H9 (cell line): Measurements from ENCODE around the gene SHMT2. TPM values are rescaled to one million over a fixed set of nuclear protein-coding genes. Genes with fewer than 3 reads are reported as not detected.

Source experiments
- DNase-seq: peaks from one replicate; pipeline ENCODE4 v3.0.0-alpha.2; 2017
- H2AFZ ChIP-seq: one replicate; pipeline ENCODE4 v1.6.1; 2013; ENCODE audit warnings: mild to moderate bottlenecking, low read length, control low read depth, moderate library complexity
- H2AK5ac ChIP-seq: 2 replicates; pipeline ENCODE4 v1.6.1; 2013; ENCODE audit warnings: low read length, control low read depth, mixed read lengths; ENCODE audit not compliant: insufficient read length
- H2BK120ac ChIP-seq: one replicate; pipeline ENCODE4 v1.6.1; 2013; ENCODE audit warnings: low read depth, mild to moderate bottlenecking, low read length, control low read depth, inconsistent platforms; ENCODE audit not compliant: poor library complexity, severe bottlenecking
- H2BK12ac ChIP-seq: 2 replicates; pipeline ENCODE4 v1.6.1; 2013; ENCODE audit warnings: low read length, control low read depth, mixed read lengths, low read depth; ENCODE audit not compliant: insufficient read length
- H2BK15ac ChIP-seq: 2 replicates; pipeline ENCODE4 v1.6.1; 2013; ENCODE audit warnings: low read depth, low read length, control low read depth
- H2BK20ac ChIP-seq: one replicate; pipeline ENCODE4 v1.6.1; 2013; ENCODE audit warnings: low read depth, mild to moderate bottlenecking, low read length, control low read depth, inconsistent platforms; ENCODE audit not compliant: poor library complexity, severe bottlenecking
- H2BK5ac ChIP-seq: 2 replicates; pipeline ENCODE4 v1.6.1; 2013; ENCODE audit warnings: low read length, control low read depth, mixed read lengths; ENCODE audit not compliant: insufficient read length
- H3K14ac ChIP-seq: 2 replicates; pipeline ENCODE4 v1.6.1; 2013; ENCODE audit warnings: low read length, control low read depth; ENCODE audit not compliant: insufficient read depth
- H3K18ac ChIP-seq: 2 replicates; pipeline ENCODE4 v1.6.1; 2013; ENCODE audit warnings: low read depth, mild to moderate bottlenecking, mixed read lengths, low read length, control low read depth; ENCODE audit not compliant: insufficient read length
- H3K23ac ChIP-seq: 2 replicates; pipeline ENCODE4 v1.6.1; 2013; ENCODE audit warnings: low read length, control low read depth, mixed read lengths, low read depth; ENCODE audit not compliant: insufficient read length
- H3K23me2 ChIP-seq: 2 replicates; pipeline ENCODE4 v1.6.1; 2013; ENCODE audit warnings: low read depth, mild to moderate bottlenecking, mixed read lengths, low read length, control low read depth; ENCODE audit not compliant: insufficient read length, poor library complexity, severe bottlenecking
- H3K27ac ChIP-seq: 2 replicates; pipeline ENCODE4 v1.5.1; 2013; ENCODE audit warnings: low read length, control low read depth, mixed read lengths, low read depth; ENCODE audit not compliant: insufficient read length
- H3K27me3 ChIP-seq: 2 replicates; pipeline ENCODE4 v1.6.1; 2013; ENCODE audit warnings: low read length, control low read depth, inconsistent platforms; ENCODE audit not compliant: insufficient read depth
- H3K4ac ChIP-seq: 2 replicates; pipeline ENCODE4 v1.6.1; 2013; ENCODE audit warnings: low read depth, mild to moderate bottlenecking, control low read depth, inconsistent platforms, low read length, moderate library complexity
- H3K4me1 ChIP-seq: 2 replicates; pipeline ENCODE4 v1.6.1; 2013; ENCODE audit warnings: low read length, control low read depth, inconsistent platforms; ENCODE audit not compliant: insufficient read depth
- H3K4me2 ChIP-seq: 2 replicates; pipeline ENCODE4 v1.6.1; 2013; ENCODE audit warnings: low read length, control low read depth, mixed read lengths; ENCODE audit not compliant: insufficient read length, insufficient read depth
- H3K56ac ChIP-seq: 2 replicates; pipeline ENCODE4 v1.6.1; 2013; ENCODE audit warnings: low read depth, mild to moderate bottlenecking, mixed read lengths, low read length, control low read depth; ENCODE audit not compliant: insufficient read length
- H3K79me1 ChIP-seq: 2 replicates; pipeline ENCODE4 v1.6.1; 2013; ENCODE audit warnings: low read depth, mild to moderate bottlenecking, moderate library complexity, low read length, control low read depth, inconsistent platforms; ENCODE audit not compliant: insufficient read depth, poor library complexity, severe bottlenecking
- H3K79me2 ChIP-seq: 2 replicates; pipeline ENCODE4 v1.6.1; 2013; ENCODE audit warnings: low read length, control low read depth, inconsistent platforms; ENCODE audit not compliant: insufficient read depth
- H3K9ac ChIP-seq: 2 replicates; pipeline ENCODE4 v1.6.1; 2013; ENCODE audit warnings: low read length, control low read depth, mixed read lengths; ENCODE audit not compliant: insufficient read length; ENCODE audit errors: extremely low read depth
- H3K9me3 ChIP-seq: one replicate; pipeline ENCODE4 v1.6.1; 2013; ENCODE audit warnings: low read depth, low read length, inconsistent platforms; ENCODE audit not compliant: control insufficient read depth
- H3T11ph ChIP-seq: one replicate; pipeline ENCODE4 v1.6.1; 2013; ENCODE audit warnings: mild to moderate bottlenecking, low read length, control low read depth, inconsistent platforms
- H4K20me1 ChIP-seq: one replicate; pipeline ENCODE4 v1.6.1; 2013; ENCODE audit not compliant: control insufficient read depth, insufficient read length, insufficient read depth
- H4K5ac ChIP-seq: 2 replicates; pipeline ENCODE4 v1.6.1; 2013; ENCODE audit warnings: low read depth, mild to moderate bottlenecking, mixed read lengths, low read length, control low read depth; ENCODE audit not compliant: insufficient read length
- H4K8ac ChIP-seq: replicated peaks from 2 replicates; pipeline ENCODE4 v1.6.1; 2013; ENCODE audit warnings: low read length, control low read depth, mixed read lengths, low read depth; ENCODE audit not compliant: insufficient read length
- H4K91ac ChIP-seq: 2 replicates; pipeline ENCODE4 v1.6.1; 2013; ENCODE audit warnings: low read depth, mild to moderate bottlenecking, moderate library complexity, mixed read lengths, low read length, control low read depth; ENCODE audit not compliant: insufficient read length
- H3K27ac Mint-ChIP-seq, 3 experiments: 2 replicates in 2 of 3; 3 replicates in 1 of 3; pipeline ENCODE4 v1.8.0; 2020 to 2021; ENCODE audit warnings: mixed read lengths in 3 of 3, mild to moderate bottlenecking in 1 of 3, moderate library complexity in 1 of 3
- H3K27me3 Mint-ChIP-seq: 2 replicates; pipeline ENCODE4 v1.8.0; 2021; ENCODE audit warnings: low read depth, mild to moderate bottlenecking, moderate library complexity, mixed read lengths
- H3K36me3 Mint-ChIP-seq, 3 experiments: 2 replicates in 2 of 3; 3 replicates in 1 of 3; pipeline ENCODE4 v1.8.0; 2020 to 2021; ENCODE audit warnings: low read depth in 3 of 3, mixed read lengths in 3 of 3; ENCODE audit not compliant: insufficient read depth in 1 of 3
- H3K4me1 Mint-ChIP-seq, 2 experiments: 2 replicates each; pipeline ENCODE4 v1.8.0; 2020; ENCODE audit warnings: mixed read lengths in 2 of 2
- H3K4me3 Mint-ChIP-seq, 2 experiments: 2 replicates in 1 of 2; 3 replicates in 1 of 2; pipeline ENCODE4 v1.8.0; 2020 to 2021; ENCODE audit warnings: mild to moderate bottlenecking in 2 of 2, mixed read lengths in 2 of 2, moderate library complexity in 1 of 2
- H3K9me3 Mint-ChIP-seq, 2 experiments: 2 replicates in 1 of 2; 3 replicates in 1 of 2; pipeline ENCODE4 v1.8.0; 2020; ENCODE audit warnings: mild to moderate bottlenecking in 2 of 2, mixed read lengths in 2 of 2, moderate library complexity in 1 of 2
- CTCF ChIP-seq: fragments of 200-600 bp; sonication (generic); conservative IDR thresholded peaks from 3 replicates; pipeline ENCODE4 v1.8.0; 2021; ENCODE audit warnings: antibody characterized with exemption, mild to moderate bottlenecking
- WGBS: extraction: QIAGEN DNeasy Blood & Tissue Kit; methylation state at CpG from one replicate; pipeline ENCODE4 v1.1.7; 2013; ENCODE audit warnings: missing lambda C conversion rate, low lambda C conversion rate, mixed read lengths; ENCODE audit not compliant: insufficient read length; ENCODE audit errors: extremely low coverage; 5-methylcytosine and 5-hydroxymethylcytosine counted together
- total RNA-seq: library from RNA; stranded (reverse); gene quantifications from 2 replicates; pipeline ENCODE4 v1.2.1, GENCODE V29; 2021

Gene SHMT2
- total RNA-seq, 1 experiment from 2014 or later, result 260 TPM

GRCh38 chr12:57230381-57231155, 1.1 kb downstream of the SHMT2 start:
- H3K9me3 ChIP-seq, result no peaks in the 10 kb centered on the region
- peaks cover 43 to 55% of the 10 kb centered on the region in 2 experiments for H3K4me1 Mint-ChIP-seq
- H3K56ac ChIP-seq, result no peak overlapping the region
- H2BK15ac ChIP-seq, result no peak overlapping the region
- peak overlapping the region; percentile 98 to 99 for H3K4me3 Mint-ChIP-seq
- H2AFZ ChIP-seq, result no peak overlapping the region
- no peak for DNase-seq
- H2AK5ac ChIP-seq, result no peak overlapping the region
- peak overlapping the region; percentile 49 for H4K5ac ChIP-seq
- no peak overlapping the region for H2BK20ac ChIP-seq
- H3K4ac ChIP-seq, result no peak overlapping the region
- H3K9ac ChIP-seq, result peak overlapping the region; percentile 97
- H3K4me2 ChIP-seq, result peak overlapping the region; percentile 90
- H3T11ph ChIP-seq, result no peak overlapping the region
- no peaks in the 10 kb centered on the region; a peak in 1 of 5 replicates for H3K9me3 Mint-ChIP-seq
- peaks cover 36% of the 10 kb centered on the region for H3K27me3 Mint-ChIP-seq
- no peaks in the 10 kb centered on the region; the same call in 1 of the 2 replicates for H3K4me1 ChIP-seq
- H4K8ac ChIP-seq, result peak overlapping the region; percentile 24
- peaks cover 45 to 52% (median 47%) of the 10 kb centered on the region in 3 experiments for H3K36me3 Mint-ChIP-seq
- H2BK120ac ChIP-seq, result no peak overlapping the region
- no peak for TF ChIP-seq CTCF
- H4K20me1 ChIP-seq, result peaks cover 4% of the 10 kb centered on the region
- peak overlapping the region; percentile 82 for H3K14ac ChIP-seq
- peaks cover 27% of the 10 kb centered on the region for H3K23me2 ChIP-seq
- no peak overlapping the region for H3K23ac ChIP-seq
- H3K79me1 ChIP-seq, result peaks cover 5% of the 10 kb centered on the region
- peaks cover 5% of the 10 kb centered on the region; the same call in 1 of the 2 replicates for H3K27me3 ChIP-seq
- H4K91ac ChIP-seq, result peak overlapping the region; percentile 21
- peak overlapping the region; percentile 99 for H3K27ac Mint-ChIP-seq
- no peak overlapping the region for H3K27ac ChIP-seq
- H3K18ac ChIP-seq, result peak overlapping the region; percentile 8
- WGBS, result no CpG with 5 or more reads among the region's 10 CpGs
- no peak overlapping the region for H2BK12ac ChIP-seq
- peak overlapping the region; percentile 7 for H2BK5ac ChIP-seq
- peaks cover 5% of the 10 kb centered on the region; the same call in 1 of the 2 replicates for H3K79me2 ChIP-seq
